ENCODE results near the gene LHPP.

The LHPP gene

GRCh38 chr10:124530816-124531215 lies 69.2 kb downstream of the LHPP start:
- no peak for DNase-seq (ENCODE audit: low read depth)
- TF ChIP-seq MAX (IDR thresholded peaks at IDR 0.05; ENCODE audit: low read depth, low read length) (no peak), POLR2A (IDR thresholded peaks at IDR 0.05; ENCODE audit: extremely low read depth, insufficient read length) (no peak), CTCF (IDR thresholded peaks at IDR 0.05; ENCODE audit: low read depth, low read length) (no peak), MYC (IDR thresholded peaks at IDR 0.05; ENCODE audit: low read depth, low read length) (no peak)
- H3K4me3 ChIP-seq (ENCODE audit: low read depth, low read length) = no peak overlapping the region

- TF ChIP-seq CTCF (IDR thresholded peaks at IDR 0.05; ENCODE audit: low read depth, low read length) (peak; percentile 58), MYC (IDR thresholded peaks at IDR 0.05; ENCODE audit: low read depth, low read length) (no peak)
- peak; percentile 33 for DNase-seq (ENCODE audit: low read depth)
- H3K4me3 ChIP-seq (ENCODE audit: low read depth, low read length) = no peak overlapping the region
These were observed 70.6 kb downstream of the LHPP start for GRCh38 chr10:124532106-124532641.

- TF ChIP-seq MAX (IDR thresholded peaks at IDR 0.05; ENCODE audit: low read depth, low read length) (no peak), MYC (IDR thresholded peaks at IDR 0.05; ENCODE audit: low read depth, low read length) (no peak), CTCF (IDR thresholded peaks at IDR 0.05; ENCODE audit: low read depth, low read length) (no peak), POLR2A (IDR thresholded peaks at IDR 0.05; ENCODE audit: extremely low read depth, insufficient read length) (no peak)
- H3K4me3 ChIP-seq (ENCODE audit: low read depth, low read length) = no peak overlapping the region
- no peak for DNase-seq (ENCODE audit: low read depth)
These were observed 71.2 kb downstream of the LHPP start for GRCh38 chr10:124532788-124533187.

- DNase-seq (ENCODE audit: low read depth) = no peak
These were observed 71.6 kb downstream of the LHPP start for GRCh38 chr10:124533266-124533665.

GRCh38 chr10:124534231-124534798 lies 72.7 kb downstream of the LHPP start:
- DNase-seq (ENCODE audit: low read depth) = no peak
- TF ChIP-seq MYC (IDR thresholded peaks at IDR 0.05; ENCODE audit: low read depth, low read length) (no peak), MAX (IDR thresholded peaks at IDR 0.05; ENCODE audit: low read depth, low read length) (no peak), CTCF (IDR thresholded peaks at IDR 0.05; ENCODE audit: low read depth, low read length) (no peak), POLR2A (IDR thresholded peaks at IDR 0.05; ENCODE audit: extremely low read depth, insufficient read length) (no peak)
- H3K4me3 ChIP-seq (ENCODE audit: low read depth, low read length) = no peak overlapping the region

More at GRCh38 chr10:124533266-124533665, 71.6 kb downstream of the LHPP start:
- H3K4me3 ChIP-seq (ENCODE audit: low read depth, low read length) = no peak overlapping the region
- TF ChIP-seq CTCF (IDR thresholded peaks at IDR 0.05; ENCODE audit: low read depth, low read length) (no peak), MYC (IDR thresholded peaks at IDR 0.05; ENCODE audit: low read depth, low read length) (no peak), POLR2A (IDR thresholded peaks at IDR 0.05; ENCODE audit: extremely low read depth, insufficient read length) (no peak), MAX (IDR thresholded peaks at IDR 0.05; ENCODE audit: low read depth, low read length) (no peak)

Data from NB4 (cell line).